DOHH2 (cell line): Measurements from ENCODE around the gene ALDH1B1.

Experiments used
- H3F3A ChIP-seq: fragments of 200-600 bp; sonication (generic), shearing (Covaris generic); 2 replicates; pipeline ENCODE4 v1.6.0; 2016; ENCODE audit warnings: antibody characterized with exemption, mild to moderate bottlenecking; ENCODE audit not compliant: control insufficient read depth, insufficient read depth
- H3K27ac ChIP-seq: fragments of 200-600 bp; sonication (generic); 2 replicates; pipeline ENCODE4 v1.5.1; 2014; ENCODE audit warnings: low read depth, mild to moderate bottlenecking, low read length, moderate library complexity
- H3K27me3 ChIP-seq: fragments of 200-600 bp; sonication (generic); 2 replicates; pipeline ENCODE4 v1.6.1; 2014; ENCODE audit warnings: mild to moderate bottlenecking, low read length, mixed read lengths; ENCODE audit not compliant: control insufficient read depth
- H3K36me3 ChIP-seq: fragments of 200-600 bp; sonication (generic); 2 replicates; pipeline ENCODE4 v1.6.1; 2014; ENCODE audit warnings: mild to moderate bottlenecking, low read length, moderate library complexity, mixed read lengths; ENCODE audit not compliant: control insufficient read depth
- H3K4me1 ChIP-seq: fragments of 200-600 bp; sonication (generic); 2 replicates; pipeline ENCODE4 v1.6.1; 2014; ENCODE audit warnings: mild to moderate bottlenecking, low read length, mixed read lengths; ENCODE audit not compliant: control insufficient read depth
- H3K4me2 ChIP-seq: fragments of 200-600 bp; sonication (generic); 2 replicates; pipeline ENCODE4 v1.6.0; 2014; ENCODE audit warnings: mild to moderate bottlenecking, low read length, moderate library complexity
- H3K4me3 ChIP-seq: fragments of 200-600 bp; sonication (generic); 2 replicates; pipeline ENCODE4 v1.5.1; 2014; ENCODE audit warnings: mild to moderate bottlenecking, low read length, mixed read lengths
- H3K79me2 ChIP-seq: fragments of 200-600 bp; sonication (generic); 2 replicates; pipeline ENCODE4 v1.6.1; 2014; ENCODE audit warnings: mild to moderate bottlenecking, low read length, mixed read lengths; ENCODE audit not compliant: control insufficient read depth
- H3K9me2 ChIP-seq: fragments of 200-600 bp; sonication (generic); replicated peaks from 2 replicates; pipeline ENCODE4 v1.6.1; 2014; ENCODE audit warnings: mild to moderate bottlenecking, low read length, mixed read lengths; ENCODE audit not compliant: control insufficient read depth
- H3K9me3 ChIP-seq: fragments of 200-600 bp; sonication (generic); 2 replicates; pipeline ENCODE4 v1.6.1; 2014; ENCODE audit warnings: antibody characterized with exemption, low read length, mixed read lengths; ENCODE audit not compliant: control insufficient read depth, insufficient read depth
- H4K20me1 ChIP-seq: fragments of 200-600 bp; sonication (generic); 2 replicates; pipeline ENCODE4 v1.6.0; 2014; ENCODE audit warnings: low read depth, mild to moderate bottlenecking, antibody characterized with exemption, low read length, moderate library complexity; ENCODE audit not compliant: control insufficient read depth, insufficient read depth
- EZH2phosphoT487 ChIP-seq: fragments of 200-600 bp; sonication (generic); IDR thresholded peaks from 2 replicates; pipeline ENCODE4 v1.6.1; 2017; ENCODE audit warnings: borderline replicate concordance, mild to moderate bottlenecking, antibody characterized with exemption, low read length, moderate library complexity, mixed read lengths
- TF ChIP-seq, protein P1 (sequence below): fragments of 200-600 bp; sonication (generic); IDR thresholded peaks from one replicate; pipeline ENCODE4 v1.5.1; 2014; ENCODE audit warnings: antibody characterized with exemption, mild to moderate bottlenecking, low read depth, low read length; ENCODE audit not compliant: poor library complexity, severe bottlenecking

The ALDH1B1 gene

DNA sequence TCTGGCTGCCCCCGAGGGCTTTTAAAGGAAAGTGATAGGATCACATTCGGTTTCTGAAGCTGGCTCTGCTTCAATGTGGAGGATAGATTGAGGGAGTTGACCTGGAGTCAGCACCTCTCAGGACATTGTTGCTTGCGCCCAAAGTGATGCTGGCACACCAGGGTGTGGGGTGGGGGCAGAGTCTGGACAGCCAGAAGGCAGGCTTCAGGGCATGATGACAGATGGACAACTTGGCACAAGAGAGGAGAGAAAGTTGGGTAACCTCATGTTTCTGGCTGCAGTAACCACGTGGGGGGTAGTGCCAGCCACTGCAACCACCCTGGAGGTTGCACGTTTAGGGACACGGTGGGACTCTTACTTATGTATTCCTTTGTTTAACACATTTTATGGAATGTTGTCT is 9.5 kb downstream of the ALDH1B1 start:
- Histone ChIP-seq H3F3A (no peaks in the 10 kb centered on the region), H3K27ac (no peak overlapping the region), H3K79me2 (no peaks in the 10 kb centered on the region), H3K4me1 (peaks cover 4% of the 10 kb centered on the region; the same call in 1 of the 2 replicates), H3K27me3 (peaks cover 9% of the 10 kb centered on the region), H3K4me2 (no peak overlapping the region), H3K36me3 (peaks cover 5% of the 10 kb centered on the region; the same call in 1 of the 2 replicates), H3K9me2 (no peaks in the 10 kb centered on the region), H4K20me1 (no peaks in the 10 kb centered on the region), H3K9me3 (no peaks in the 10 kb centered on the region), H3K4me3 (no peak overlapping the region)
- TF ChIP-seq, protein P1, sequence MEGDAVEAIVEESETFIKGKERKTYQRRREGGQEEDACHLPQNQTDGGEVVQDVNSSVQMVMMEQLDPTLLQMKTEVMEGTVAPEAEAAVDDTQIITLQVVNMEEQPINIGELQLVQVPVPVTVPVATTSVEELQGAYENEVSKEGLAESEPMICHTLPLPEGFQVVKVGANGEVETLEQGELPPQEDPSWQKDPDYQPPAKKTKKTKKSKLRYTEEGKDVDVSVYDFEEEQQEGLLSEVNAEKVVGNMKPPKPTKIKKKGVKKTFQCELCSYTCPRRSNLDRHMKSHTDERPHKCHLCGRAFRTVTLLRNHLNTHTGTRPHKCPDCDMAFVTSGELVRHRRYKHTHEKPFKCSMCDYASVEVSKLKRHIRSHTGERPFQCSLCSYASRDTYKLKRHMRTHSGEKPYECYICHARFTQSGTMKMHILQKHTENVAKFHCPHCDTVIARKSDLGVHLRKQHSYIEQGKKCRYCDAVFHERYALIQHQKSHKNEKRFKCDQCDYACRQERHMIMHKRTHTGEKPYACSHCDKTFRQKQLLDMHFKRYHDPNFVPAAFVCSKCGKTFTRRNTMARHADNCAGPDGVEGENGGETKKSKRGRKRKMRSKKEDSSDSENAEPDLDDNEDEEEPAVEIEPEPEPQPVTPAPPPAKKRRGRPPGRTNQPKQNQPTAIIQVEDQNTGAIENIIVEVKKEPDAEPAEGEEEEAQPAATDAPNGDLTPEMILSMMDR: no peak
- no peak for TF ChIP-seq EZH2phosphoT487

DNA sequence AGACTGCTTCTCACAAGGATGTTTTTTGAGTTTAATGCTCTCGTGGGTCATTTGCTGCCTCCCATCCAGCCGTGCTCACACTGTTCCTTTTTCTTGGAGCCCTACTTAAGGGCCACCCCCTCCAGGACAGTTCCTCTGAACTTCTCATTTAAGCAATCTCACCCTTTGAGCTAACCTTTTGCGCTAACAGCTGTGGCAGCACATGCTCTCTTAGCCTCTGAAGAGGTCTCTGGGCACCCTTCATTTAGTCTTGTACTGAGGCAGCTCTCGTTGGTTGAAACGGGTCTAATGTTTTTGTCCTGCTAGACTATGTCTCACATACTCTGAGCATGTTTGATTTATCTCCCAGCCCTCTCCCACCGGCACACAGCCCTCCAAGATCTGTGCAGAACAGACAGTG is 11.8 kb downstream of the ALDH1B1 start:
- H3K4me1 ChIP-seq: peaks cover 4% of the 10 kb centered on the region; the same call in 1 of the 2 replicates
- no peaks in the 10 kb centered on the region for H3K9me3 ChIP-seq
- H3K27me3 ChIP-seq: peaks cover 9% of the 10 kb centered on the region
- no peaks in the 10 kb centered on the region for H4K20me1 ChIP-seq
- H3K9me2 ChIP-seq: no peaks in the 10 kb centered on the region
- no peaks in the 10 kb centered on the region for H3K36me3 ChIP-seq
- no peak overlapping the region for H3K4me2 ChIP-seq
- H3K27ac ChIP-seq: no peak overlapping the region
- TF ChIP-seq EZH2phosphoT487: no peak
- TF ChIP-seq, protein P1: no peak
- no peaks in the 10 kb centered on the region for H3F3A ChIP-seq
- no peak overlapping the region for H3K4me3 ChIP-seq
- no peaks in the 10 kb centered on the region for H3K79me2 ChIP-seq

DNA sequence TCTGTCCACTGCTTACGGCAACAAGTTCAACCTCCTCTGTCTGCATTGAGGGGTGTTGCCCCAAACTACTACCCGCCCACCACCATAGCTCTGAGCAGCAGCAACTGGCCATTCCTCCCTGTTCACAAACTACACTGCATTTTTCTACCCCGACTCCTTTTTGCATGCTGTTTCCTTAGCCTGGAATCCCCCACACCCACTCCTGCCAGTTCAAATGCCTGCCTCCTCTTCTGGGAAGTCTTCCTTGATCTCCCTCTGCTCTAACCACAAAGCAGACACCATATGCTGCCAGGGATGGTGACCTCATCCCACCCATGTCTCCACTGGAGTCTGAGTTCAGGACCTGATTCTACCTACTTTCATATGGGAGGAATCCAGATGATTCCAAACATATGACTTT is 13.3 kb downstream of the ALDH1B1 start:
- no peak for TF ChIP-seq EZH2phosphoT487
- TF ChIP-seq, protein P1: no peak
- no peaks in the 10 kb centered on the region for H3K36me3 ChIP-seq
- H3K4me3 ChIP-seq: no peak overlapping the region
- no peaks in the 10 kb centered on the region for H3K9me3 ChIP-seq
- peaks cover 12% of the 10 kb centered on the region for H3K27me3 ChIP-seq
- H3K4me1 ChIP-seq: peaks cover 4% of the 10 kb centered on the region; the same call in 1 of the 2 replicates
- H3K4me2 ChIP-seq: no peak overlapping the region
- no peaks in the 10 kb centered on the region for H3F3A ChIP-seq
- no peaks in the 10 kb centered on the region for H3K79me2 ChIP-seq
- H3K9me2 ChIP-seq: no peaks in the 10 kb centered on the region
- H3K27ac ChIP-seq: no peak overlapping the region
- no peaks in the 10 kb centered on the region for H4K20me1 ChIP-seq
